A673 (cell line): ENCODE results near the gene FRMPD4.

Source experiments
- EZH2 ChIP-seq: fragments of 200-600 bp; sonication (generic); IDR thresholded peaks from 2 replicates; pipeline ENCODE4 v1.6.1; 2017; ENCODE audit warnings: borderline replicate concordance, low read depth, mild to moderate bottlenecking, mixed read lengths, antibody characterized with exemption, low read length; ENCODE audit not compliant: poor library complexity, severe bottlenecking
- TF ChIP-seq, protein P1 (sequence below): fragments of 300-800, 200-600 bp; sonication (generic); conservative IDR thresholded peaks from 2 replicates; pipeline ENCODE4 v1.5.1; 2017; ENCODE audit warnings: low read depth, mild to moderate bottlenecking, antibody characterized with exemption, low read length, moderate library complexity, mixed read lengths

DNA sequence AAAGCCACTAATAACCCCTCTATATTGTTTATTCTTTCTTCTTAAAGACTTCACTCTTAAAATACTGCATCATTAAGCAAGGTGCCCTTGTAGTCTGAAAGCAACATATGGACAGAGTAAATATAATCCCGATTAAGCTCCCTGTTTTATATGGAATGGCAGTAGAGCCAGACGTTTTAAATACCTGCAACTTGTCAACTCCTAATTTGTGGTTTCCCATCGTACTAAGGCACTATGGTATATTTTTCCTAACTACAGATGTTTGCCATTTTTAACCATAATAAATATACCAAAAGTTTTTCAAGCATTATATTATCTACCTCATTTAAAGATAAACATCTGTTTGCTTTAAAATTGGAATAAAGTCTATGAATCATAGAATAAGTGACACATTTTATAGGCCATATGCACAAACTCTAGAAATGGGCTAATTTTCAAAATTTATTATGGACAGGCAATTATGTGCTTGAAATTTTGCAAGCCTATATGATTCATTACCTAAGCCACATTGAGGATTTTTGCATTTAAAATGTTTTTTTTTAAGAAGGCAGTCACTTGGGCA, 194.6 kb downstream of the FRMPD4 start:
- TF ChIP-seq, protein P1, sequence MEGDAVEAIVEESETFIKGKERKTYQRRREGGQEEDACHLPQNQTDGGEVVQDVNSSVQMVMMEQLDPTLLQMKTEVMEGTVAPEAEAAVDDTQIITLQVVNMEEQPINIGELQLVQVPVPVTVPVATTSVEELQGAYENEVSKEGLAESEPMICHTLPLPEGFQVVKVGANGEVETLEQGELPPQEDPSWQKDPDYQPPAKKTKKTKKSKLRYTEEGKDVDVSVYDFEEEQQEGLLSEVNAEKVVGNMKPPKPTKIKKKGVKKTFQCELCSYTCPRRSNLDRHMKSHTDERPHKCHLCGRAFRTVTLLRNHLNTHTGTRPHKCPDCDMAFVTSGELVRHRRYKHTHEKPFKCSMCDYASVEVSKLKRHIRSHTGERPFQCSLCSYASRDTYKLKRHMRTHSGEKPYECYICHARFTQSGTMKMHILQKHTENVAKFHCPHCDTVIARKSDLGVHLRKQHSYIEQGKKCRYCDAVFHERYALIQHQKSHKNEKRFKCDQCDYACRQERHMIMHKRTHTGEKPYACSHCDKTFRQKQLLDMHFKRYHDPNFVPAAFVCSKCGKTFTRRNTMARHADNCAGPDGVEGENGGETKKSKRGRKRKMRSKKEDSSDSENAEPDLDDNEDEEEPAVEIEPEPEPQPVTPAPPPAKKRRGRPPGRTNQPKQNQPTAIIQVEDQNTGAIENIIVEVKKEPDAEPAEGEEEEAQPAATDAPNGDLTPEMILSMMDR, result no peak
- no peak for TF ChIP-seq EZH2
